GM21619 (cell line): ENCODE measurements around the gene MIPOL1.
"Not testable (repeated sequence)": the region's sequence is repeated elsewhere in the genome, so short reads cannot be mapped to it uniquely, and the experiment has no call there.

Experiments used
- ATAC-seq: cut with Tn5 transposase; IDR thresholded peaks from one replicate; pipeline ENCODE4 v1.9.1; 2021; ENCODE audit not compliant: unreplicated experiment

The MIPOL1 gene

GRCh38 chr14:37512173-37512572 lies 314.4 kb downstream of the MIPOL1 start:
- no peak for ATAC-seq

DNA sequence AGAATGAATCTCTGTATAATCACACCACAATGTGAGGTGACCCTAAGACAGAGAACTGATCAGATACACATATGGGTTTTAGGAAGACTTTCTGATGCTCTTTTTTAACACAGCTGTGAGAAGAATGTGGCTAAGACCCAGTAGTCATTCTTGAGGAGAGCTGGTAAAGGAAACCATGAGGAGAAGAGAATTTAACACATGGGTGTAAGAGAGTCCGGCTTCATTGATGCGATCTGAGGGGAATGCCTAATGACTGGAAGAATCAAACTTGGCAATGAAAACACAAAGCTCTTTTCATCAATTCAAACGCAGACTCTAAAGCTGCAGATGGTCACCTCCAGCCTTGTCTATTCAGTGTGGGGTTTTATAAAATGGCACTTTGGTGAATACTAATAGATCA lies 318.0 kb downstream of the MIPOL1 start:
- ATAC-seq: no peak

- no peak for ATAC-seq
Measured at GRCh38 chr14:37526994-37527393, 329.3 kb downstream of the MIPOL1 start.

GRCh38 chr14:37539992-37540391 lies 342.3 kb downstream of the MIPOL1 start:
- ATAC-seq: no peak

GRCh38 chr14:37544407-37544806 lies 346.7 kb downstream of the MIPOL1 start:
- ATAC-seq: no peak

- no peak for ATAC-seq
Measured at GRCh38 chr14:37545174-37545573, 347.4 kb downstream of the MIPOL1 start.

- no peak for ATAC-seq
Measured at GRCh38 chr14:37546621-37547447, 349.1 kb downstream of the MIPOL1 start.

DNA sequence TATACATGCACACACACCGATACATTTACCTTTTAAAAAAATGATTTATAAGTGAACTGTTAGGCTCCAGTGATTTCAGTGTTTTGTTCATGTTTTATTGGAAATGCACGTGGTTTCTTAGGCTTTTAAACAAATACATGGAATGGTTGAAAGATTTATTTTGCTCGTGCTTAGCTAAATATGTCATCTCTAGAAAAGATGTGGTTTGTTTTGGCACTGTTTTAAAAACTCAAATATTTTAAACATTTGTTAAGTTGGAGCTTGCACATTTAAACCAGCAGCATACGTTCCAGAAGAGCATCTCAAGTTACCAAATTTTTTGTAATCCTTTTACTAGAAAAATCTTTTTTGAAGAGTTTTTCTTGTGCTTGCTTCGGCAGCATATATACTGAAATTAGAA lies 352.8 kb downstream of the MIPOL1 start:
- ATAC-seq: no peak

DNA sequence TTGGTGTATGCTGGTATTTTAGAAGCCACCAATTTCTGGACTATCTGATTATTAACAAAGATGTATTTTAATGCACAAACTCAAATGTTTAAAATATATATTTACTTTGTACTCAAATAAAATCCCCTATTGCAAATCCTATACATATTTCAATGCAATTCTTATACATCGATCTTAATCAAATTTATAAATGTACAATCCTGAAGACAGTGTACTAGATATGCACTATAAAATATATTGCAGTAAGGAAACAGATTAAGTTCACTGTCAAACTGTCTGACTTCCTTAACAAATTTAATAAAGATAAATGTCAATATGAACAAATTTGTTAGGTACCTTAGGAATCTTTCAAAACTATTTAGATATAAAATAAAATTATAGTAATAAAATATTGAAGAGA lies 353.4 kb downstream of the MIPOL1 start:
- no peak for ATAC-seq

DNA sequence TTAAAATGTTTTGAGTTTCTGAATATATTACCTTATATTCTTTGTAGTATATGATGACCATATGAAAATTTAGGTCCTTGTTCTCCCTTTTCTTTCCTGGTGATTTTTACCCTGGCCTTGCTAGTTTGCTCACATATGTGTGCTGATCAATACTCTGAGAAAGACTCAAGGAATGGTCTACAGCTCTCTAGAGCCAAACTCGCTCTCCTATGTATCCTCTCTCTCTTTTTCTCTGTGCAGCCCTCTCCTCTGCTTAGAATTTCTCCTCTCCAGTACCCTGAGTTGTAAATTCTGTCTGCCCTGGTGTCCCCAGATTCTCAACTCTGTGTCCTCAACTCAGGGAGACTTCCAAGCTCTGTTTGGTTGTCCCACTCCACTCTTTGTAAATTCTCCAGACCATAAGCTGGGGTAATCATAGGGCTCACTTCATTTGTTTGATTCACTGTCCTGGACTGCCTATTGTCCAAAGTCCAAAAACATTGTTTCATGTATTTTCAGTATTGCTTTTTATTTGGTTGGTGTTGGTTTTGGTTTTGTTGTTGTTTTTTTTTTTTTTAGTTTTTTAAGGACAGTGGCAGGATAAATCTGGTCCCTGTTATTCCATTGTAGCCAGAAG lies 356.3 kb downstream of the MIPOL1 start:
- ATAC-seq: no peak

DNA sequence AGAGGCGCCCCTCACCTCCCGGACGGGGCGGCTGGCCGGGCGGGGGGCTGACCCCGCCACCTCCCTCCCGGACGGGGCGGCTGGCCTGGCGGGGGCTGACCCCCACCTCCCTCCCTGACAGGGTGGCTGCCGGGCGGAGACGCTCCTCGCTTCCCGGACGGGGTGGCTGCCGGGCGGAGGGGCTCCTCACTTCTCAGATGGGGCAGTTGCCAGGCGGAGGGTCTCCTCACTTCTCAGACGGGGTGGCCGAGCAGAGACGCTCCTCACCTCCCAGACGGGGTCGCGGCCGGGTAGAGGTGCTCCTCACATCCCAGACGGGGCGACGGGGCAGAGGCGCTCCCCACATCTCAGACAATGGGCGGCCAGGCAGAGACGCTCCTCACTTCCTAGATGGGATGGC lies 357.9 kb downstream of the MIPOL1 start:
- ATAC-seq: not testable (repeated sequence)

GRCh38 chr14:37558740-37559139 lies 361.0 kb downstream of the MIPOL1 start:
- no peak for ATAC-seq

DNA sequence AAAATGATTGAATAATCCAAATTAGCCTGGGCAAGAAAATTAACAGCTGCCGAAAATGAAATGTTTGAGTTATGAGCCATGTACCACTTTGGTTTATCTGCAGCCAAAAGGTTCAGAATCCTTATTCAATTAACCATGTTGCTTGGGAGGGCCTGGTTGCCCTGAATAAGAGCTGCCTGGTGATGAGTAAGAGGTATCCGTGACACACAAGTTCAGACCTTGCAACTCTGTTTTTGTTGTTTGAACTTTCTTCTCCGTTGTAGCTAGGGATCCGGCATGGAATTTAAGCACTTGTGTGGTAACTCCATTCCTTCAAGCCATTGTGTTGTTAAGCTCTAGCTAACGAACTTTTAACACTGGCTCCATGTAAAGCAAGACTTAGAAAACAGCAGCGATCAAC lies 361.6 kb downstream of the MIPOL1 start:
- ATAC-seq: no peak

DNA sequence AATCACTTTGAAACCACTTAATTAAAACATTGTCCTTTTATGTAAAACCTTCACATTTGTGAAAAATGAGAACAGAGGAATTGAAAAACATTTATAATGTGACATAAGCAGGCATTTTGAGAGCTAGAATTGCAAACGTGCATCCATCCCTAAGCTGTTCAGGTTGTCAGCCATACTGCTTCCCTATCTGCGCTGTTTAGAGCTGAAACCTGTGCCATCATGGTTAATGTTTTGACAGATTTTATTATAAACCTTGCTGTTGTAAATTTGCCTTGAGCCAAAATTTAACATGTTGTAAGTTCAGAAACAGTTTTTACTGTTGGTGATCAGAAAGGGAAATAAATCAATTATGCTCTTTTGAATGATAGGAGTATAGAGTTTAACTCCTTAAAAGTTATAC lies 365.5 kb downstream of the MIPOL1 start:
- no peak for ATAC-seq

DNA sequence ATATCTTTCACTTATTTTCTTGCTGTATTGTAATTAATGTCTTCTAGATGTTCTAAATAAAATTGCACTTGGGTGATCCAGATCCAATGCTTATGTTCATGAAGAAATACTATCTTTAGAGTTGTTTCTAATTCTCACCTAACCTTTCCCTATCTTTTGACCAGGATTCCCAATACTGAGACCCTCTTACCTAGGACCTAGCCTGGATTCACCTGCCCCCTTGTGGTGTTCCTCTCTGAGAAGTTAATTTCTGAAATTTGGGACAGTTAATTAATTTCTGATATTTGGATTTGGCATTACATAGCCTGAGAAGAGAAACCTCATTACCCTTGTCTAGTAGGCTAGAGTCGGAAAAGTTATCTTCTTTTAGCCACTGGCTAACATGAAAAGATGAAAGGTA lies 367.8 kb downstream of the MIPOL1 start:
- ATAC-seq: no peak

GRCh38 chr14:37566811-37567371 lies 369.2 kb downstream of the MIPOL1 start:
- no peak for ATAC-seq

DNA sequence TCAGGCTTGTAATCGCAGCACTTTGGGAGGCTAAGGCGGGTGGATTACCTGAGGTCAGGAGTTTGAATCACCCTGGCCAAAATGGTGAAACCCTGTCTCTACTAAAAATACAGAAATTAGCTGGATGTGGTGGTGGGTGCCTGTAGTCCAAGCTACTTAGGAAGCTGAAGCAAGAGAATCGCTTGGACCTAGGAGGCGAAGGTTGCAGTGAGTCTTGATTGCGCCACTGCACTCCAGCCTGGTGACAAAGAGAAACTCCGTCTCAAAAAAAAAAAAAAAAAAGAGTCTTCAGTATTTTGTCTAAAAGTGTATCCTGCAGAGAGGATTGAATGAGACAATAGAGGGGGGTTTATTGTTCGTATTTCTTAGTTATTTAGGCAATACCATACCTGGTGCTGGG lies 372.0 kb downstream of the MIPOL1 start:
- ATAC-seq: no peak

DNA sequence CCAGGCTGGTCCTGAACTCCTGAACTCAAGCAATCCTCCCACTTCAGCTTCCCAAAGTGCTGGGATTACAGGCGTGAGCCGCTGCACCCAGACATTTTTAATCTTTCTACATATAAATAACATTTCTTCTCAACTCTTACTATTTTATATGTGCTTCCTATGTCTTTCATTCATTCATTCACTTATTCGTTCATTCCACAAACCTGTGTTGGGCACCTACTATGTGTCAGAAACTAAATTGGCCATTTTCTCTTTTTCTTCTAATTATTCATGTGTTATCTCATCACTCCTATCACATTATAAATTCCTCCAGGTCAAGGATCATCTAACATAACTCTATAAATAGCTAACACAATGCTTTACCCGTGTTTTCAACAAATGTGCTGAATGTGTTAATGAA lies 373.7 kb downstream of the MIPOL1 start:
- no peak for ATAC-seq

DNA sequence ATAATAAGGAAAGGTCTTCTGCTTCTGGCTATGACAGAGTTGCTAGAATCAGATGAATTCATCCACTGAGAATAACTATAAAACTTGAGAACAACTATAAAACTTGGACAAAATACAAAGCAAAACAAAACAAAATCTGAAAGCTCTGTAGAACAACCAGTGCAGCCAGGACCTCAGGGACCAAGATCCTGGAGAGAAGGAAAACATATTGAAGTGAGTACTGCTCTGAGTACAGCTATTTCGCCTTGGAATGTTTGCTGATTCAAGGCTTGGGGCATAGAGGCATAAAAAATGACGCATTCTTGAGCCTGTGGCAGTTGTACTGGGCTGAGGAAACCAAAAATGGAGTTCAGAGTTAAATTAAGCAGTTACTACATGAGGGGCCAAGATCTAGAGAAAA lies 375.6 kb downstream of the MIPOL1 start:
- no peak for ATAC-seq

DNA sequence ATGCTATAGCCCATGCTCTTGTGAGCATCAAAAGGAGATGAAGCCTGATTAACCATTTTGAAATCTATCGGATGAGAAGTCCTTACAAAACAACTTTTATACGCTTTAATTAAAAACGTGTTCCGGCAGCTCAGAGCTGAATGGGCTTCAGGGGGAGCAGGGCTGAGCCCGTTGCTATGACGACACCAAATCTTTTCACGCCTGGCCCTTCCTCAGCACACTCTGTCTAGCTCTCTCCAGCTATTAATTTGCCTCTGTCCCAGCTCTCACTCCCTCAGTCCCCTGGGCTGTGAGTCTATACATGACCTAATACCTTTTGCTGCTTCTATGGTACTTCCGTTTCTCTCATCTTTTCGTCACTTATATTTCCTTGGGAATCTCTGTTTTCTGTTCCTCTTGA lies 381.5 kb downstream of the MIPOL1 start:
- ATAC-seq: no peak

- ATAC-seq: no peak
Measured at GRCh38 chr14:37580146-37580545, 382.4 kb downstream of the MIPOL1 start.
